ENCODE measurements around the gene GPR162. TPM values are rescaled to one million over a fixed set of nuclear protein-coding genes. Genes with fewer than 3 reads are reported as not detected.
A peak's percentile ranks its signal among the peaks of the same experiment; 100 is the strongest.

The GPR162 gene
- total RNA-seq, 1 experiment from 2014 or later: 18.3 TPM

- POLR2A ChIA-PET (ENCODE audit: low non-redundant PET): no interaction called here
- intact Hi-C loops (cut with micrococcal nuclease; ENCODE audit: unreplicated experiment): no loop called here
- peaks cover 48% of the 10 kb centered on the region for H3K36me3 ChIP-seq (ENCODE audit: insufficient read depth, low read length, poor library complexity, severe bottlenecking)
- H3K27me3 ChIP-seq (replicated peaks; ENCODE audit: insufficient read depth, low read depth, low read length, poor library complexity): no peaks in the 10 kb centered on the region
- no peak for DNase-seq (ENCODE audit: low spot score)
- H3K9me3 ChIP-seq (ENCODE audit: low read depth, low read length, poor library complexity, severe bottlenecking): no peaks in the 10 kb centered on the region
- H3K4me1 ChIP-seq (ENCODE audit: insufficient read depth, low read length, poor library complexity, severe bottlenecking): peaks cover 24% of the 10 kb centered on the region
- peak overlapping the region; percentile 67 for H3K4me3 ChIP-seq (ENCODE audit: low read depth, low read length, poor library complexity, severe bottlenecking)
- TF ChIP-seq EZH2 (IDR thresholded peaks at IDR 0.05; ENCODE audit: borderline replicate concordance, low read depth, low read length, poor library complexity, severe bottlenecking): no peak
- TF ChIP-seq, protein P1, sequence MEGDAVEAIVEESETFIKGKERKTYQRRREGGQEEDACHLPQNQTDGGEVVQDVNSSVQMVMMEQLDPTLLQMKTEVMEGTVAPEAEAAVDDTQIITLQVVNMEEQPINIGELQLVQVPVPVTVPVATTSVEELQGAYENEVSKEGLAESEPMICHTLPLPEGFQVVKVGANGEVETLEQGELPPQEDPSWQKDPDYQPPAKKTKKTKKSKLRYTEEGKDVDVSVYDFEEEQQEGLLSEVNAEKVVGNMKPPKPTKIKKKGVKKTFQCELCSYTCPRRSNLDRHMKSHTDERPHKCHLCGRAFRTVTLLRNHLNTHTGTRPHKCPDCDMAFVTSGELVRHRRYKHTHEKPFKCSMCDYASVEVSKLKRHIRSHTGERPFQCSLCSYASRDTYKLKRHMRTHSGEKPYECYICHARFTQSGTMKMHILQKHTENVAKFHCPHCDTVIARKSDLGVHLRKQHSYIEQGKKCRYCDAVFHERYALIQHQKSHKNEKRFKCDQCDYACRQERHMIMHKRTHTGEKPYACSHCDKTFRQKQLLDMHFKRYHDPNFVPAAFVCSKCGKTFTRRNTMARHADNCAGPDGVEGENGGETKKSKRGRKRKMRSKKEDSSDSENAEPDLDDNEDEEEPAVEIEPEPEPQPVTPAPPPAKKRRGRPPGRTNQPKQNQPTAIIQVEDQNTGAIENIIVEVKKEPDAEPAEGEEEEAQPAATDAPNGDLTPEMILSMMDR (conservative IDR thresholded peaks at IDR 0.05; ENCODE audit: low read depth, low read length): no peak
- H3K27ac ChIP-seq (ENCODE audit: low read depth, low read length, poor library complexity, severe bottlenecking): peak overlapping the region; percentile 81
- CTCF ChIA-PET: no interaction called here
- no TSS peak for BruUV-seq (replicated peaks)
Measured at GRCh38 chr12:6849976-6850560, 28.4 kb downstream of the GPR162 start.

- H3K4me3 ChIP-seq (ENCODE audit: low read depth, low read length, poor library complexity, severe bottlenecking): peak overlapping the region; percentile 67
- POLR2A ChIA-PET (ENCODE audit: low non-redundant PET): interaction anchor here (0.5 to 0.6 kb wide), 2 partner anchors 264 to 1086 kb away, joined by 3 to 7 read pairs; no protein-coding TSS in a partner anchor
- H3K4me1 ChIP-seq (ENCODE audit: insufficient read depth, low read length, poor library complexity, severe bottlenecking): peaks cover 24% of the 10 kb centered on the region
- H3K9me3 ChIP-seq (ENCODE audit: low read depth, low read length, poor library complexity, severe bottlenecking): no peaks in the 10 kb centered on the region
- CTCF ChIA-PET: interaction anchor here (1.1 kb wide), 1 partner anchor 84 kb away, joined by 4 read pairs; the partner anchor contains the start of gene PTMS
- intact Hi-C loops (cut with micrococcal nuclease; ENCODE audit: unreplicated experiment): no loop called here
- BruUV-seq (replicated peaks): TSS peak; percentile 63
- H3K27ac ChIP-seq (ENCODE audit: low read depth, low read length, poor library complexity, severe bottlenecking): peak overlapping the region; percentile 81
- no peak for DNase-seq (ENCODE audit: low spot score)
- TF ChIP-seq, protein P1 (conservative IDR thresholded peaks at IDR 0.05; ENCODE audit: low read depth, low read length): no peak
- TF ChIP-seq EZH2 (IDR thresholded peaks at IDR 0.05; ENCODE audit: borderline replicate concordance, low read depth, low read length, poor library complexity, severe bottlenecking): no peak
- H3K36me3 ChIP-seq (ENCODE audit: insufficient read depth, low read length, poor library complexity, severe bottlenecking): peaks cover 47% of the 10 kb centered on the region
- H3K27me3 ChIP-seq (replicated peaks; ENCODE audit: insufficient read depth, low read depth, low read length, poor library complexity): no peaks in the 10 kb centered on the region
Measured at GRCh38 chr12:6850796-6851152, 29.2 kb downstream of the GPR162 start.

- Histone ChIP-seq H3K4me1 (ENCODE audit: insufficient read depth, low read length, poor library complexity, severe bottlenecking) (peaks cover 24% of the 10 kb centered on the region), H3K27me3 (replicated peaks; ENCODE audit: insufficient read depth, low read depth, low read length, poor library complexity) (no peaks in the 10 kb centered on the region), H3K27ac (ENCODE audit: low read depth, low read length, poor library complexity, severe bottlenecking) (peak within 1 kb of the TSS; percentile 81), H3K9me3 (ENCODE audit: low read depth, low read length, poor library complexity, severe bottlenecking) (no peaks in the 10 kb centered on the region), H3K36me3 (ENCODE audit: insufficient read depth, low read length, poor library complexity, severe bottlenecking) (peaks cover 48% of the 10 kb centered on the region), H3K4me3 (ENCODE audit: low read depth, low read length, poor library complexity, severe bottlenecking) (peak within 1 kb of the TSS; percentile 67)
- TF ChIP-seq, protein P1 (conservative IDR thresholded peaks at IDR 0.05; ENCODE audit: low read depth, low read length): no peak
- no peak for TF ChIP-seq EZH2 (IDR thresholded peaks at IDR 0.05; ENCODE audit: borderline replicate concordance, low read depth, low read length, poor library complexity, severe bottlenecking)
- CTCF ChIA-PET: interaction anchor here (0.5 to 2.9 kb wide), 5 partner anchors 18 to 162 kb away, joined by 3 to 13 read pairs (median 4); partner anchors contain the start of genes PTMS, SPSB2 and ZNF384
- DNase-seq (ENCODE audit: low spot score): peak; percentile 99
- intact Hi-C loops (cut with micrococcal nuclease; ENCODE audit: unreplicated experiment): no loop called here
- POLR2A ChIA-PET (ENCODE audit: low non-redundant PET): interaction anchor here (0.5 to 1.4 kb wide), 5 partner anchors 10 to 1085 kb away, joined by 3 to 7 read pairs (median 5); no protein-coding TSS in a partner anchor
- BruUV-seq (replicated peaks): no TSS peak
Measured at GRCh38 chr12:6851153-6851920, 29.7 kb downstream of the GPR162 start, which contains the start of gene CDCA3. Gene CDCA3 (minus strand): TSS chr12:6851286. CDS start chr12:6850952, 334 bp downstream.

Measured in A673 (cell line).